ENCODE results near the gene FBXO42.
"Not testable (repeated sequence)": the region's sequence is repeated elsewhere in the genome, so short reads cannot be mapped to it uniquely, and the experiment has no call there.

FBXO42 gene

GRCh38 chr1:16372535-16373285 lies 20.4 kb upstream of the FBXO42 start:
- no peak for DNase-seq (ENCODE audit: low read depth in 2 of 2)

DNA sequence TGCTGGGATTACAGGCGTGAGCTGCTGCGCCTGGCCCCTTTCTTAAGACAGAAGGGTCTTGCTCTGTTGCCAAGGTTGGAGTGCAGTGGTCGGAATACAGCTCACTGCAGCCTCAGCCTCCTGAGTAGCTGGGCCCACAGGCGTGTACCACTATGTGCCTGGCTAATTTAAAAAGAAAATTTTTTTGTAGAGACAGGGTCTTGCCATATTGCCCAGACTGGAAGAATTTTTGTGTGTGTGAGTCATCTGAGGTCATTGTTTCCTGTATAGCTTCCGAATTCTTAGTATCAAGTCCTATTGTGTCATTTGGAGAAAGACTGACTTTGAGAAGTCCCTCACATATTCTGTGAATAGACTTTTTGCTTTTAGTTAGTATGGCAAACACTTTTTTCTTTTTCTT lies 19.4 kb upstream of the FBXO42 start:
- no peak for DNase-seq (ENCODE audit: low read depth in 2 of 2)

- no peak for DNase-seq (ENCODE audit: low read depth in 2 of 2)
Observed at GRCh38 chr1:16369821-16370220, 17.5 kb upstream of the FBXO42 start.

DNA sequence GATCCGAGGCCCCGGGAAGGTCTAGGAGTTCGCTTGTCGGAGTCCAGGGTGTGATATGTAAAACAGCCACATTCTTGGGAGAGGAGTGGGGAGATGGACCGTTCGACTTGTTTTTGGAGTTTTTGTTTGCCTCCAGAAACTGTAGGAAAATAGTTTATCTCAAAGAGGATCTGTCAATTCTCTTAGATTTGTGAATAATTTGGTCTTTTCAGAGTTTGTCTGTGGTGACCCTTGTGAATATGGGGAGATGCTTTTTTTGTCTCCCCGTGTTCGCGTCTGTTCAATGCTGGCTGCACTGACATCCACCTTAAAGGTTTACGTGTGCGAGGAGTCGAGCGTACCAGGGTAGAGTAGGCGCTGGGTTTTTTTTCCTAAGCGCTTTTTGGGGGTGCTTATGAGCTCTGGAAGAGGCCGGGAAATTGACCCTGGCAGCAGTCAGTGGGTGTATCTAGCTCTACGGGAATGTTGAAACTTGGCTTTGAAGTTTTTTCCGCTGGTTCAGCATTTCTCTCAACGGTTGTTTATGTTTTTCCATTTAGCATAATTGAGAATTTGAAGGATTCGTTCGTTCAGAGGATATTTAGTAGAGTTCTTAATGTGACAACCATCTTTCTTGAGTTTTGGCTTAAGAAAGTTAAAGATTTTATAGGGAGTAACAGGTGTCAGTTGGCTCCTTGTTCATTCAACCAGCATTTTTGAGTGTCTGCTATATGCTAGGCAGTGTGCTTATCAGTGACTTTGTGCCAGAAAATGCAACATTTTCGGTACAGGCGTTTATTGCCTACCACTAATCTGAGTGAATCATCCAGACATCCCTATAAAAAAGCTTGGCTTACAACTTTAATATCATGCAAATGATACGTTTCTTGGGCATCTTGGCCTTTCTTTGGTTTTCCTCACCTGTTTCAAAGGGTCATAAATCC lies 15.9 kb upstream of the FBXO42 start:
- DNase-seq (ENCODE audit: low read depth in 2 of 2), result no peak

GRCh38 chr1:16367258-16367967 lies 15.1 kb upstream of the FBXO42 start:
- peak in 1 of 2 experiments; percentile 57 for DNase-seq (ENCODE audit: low read depth in 2 of 2)

GRCh38 chr1:16366722-16367257 lies 14.5 kb upstream of the FBXO42 start, which contains the start of gene SZRD1:
Gene SZRD1, plus strand, starts transcription at chr1:16367242. Its CDS starts 16 bp downstream, at chr1:16367258.
- peak; percentile 99 for DNase-seq (ENCODE audit: low read depth in 2 of 2)

DNA sequence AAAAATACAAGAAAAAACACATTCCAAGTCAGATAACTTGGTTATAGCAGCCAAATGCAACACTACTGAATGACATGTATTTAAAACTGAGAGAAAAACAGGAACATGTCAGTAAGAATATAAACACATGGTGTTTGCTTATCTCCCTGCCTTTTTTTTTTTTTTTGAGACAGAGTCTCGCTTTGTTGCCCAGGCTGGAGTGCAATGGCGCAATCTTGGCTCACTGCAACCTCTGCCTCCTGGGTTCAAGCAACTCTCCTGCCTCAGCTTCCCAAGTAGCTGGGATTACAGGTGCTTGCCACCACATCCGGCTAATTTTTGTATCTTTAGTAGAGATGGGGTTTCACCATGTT lies 12.8 kb upstream of the FBXO42 start:
- not testable (repeated sequence) for DNase-seq (ENCODE audit: low read depth in 2 of 2)

GRCh38 chr1:16356867-16357266 lies 4.6 kb upstream of the FBXO42 start:
- DNase-seq (ENCODE audit: low read depth in 2 of 2), result no peak

GRCh38 chr1:16354619-16355018 lies 2.3 kb upstream of the FBXO42 start:
- DNase-seq (ENCODE audit: low read depth in 2 of 2), result no peak

DNA sequence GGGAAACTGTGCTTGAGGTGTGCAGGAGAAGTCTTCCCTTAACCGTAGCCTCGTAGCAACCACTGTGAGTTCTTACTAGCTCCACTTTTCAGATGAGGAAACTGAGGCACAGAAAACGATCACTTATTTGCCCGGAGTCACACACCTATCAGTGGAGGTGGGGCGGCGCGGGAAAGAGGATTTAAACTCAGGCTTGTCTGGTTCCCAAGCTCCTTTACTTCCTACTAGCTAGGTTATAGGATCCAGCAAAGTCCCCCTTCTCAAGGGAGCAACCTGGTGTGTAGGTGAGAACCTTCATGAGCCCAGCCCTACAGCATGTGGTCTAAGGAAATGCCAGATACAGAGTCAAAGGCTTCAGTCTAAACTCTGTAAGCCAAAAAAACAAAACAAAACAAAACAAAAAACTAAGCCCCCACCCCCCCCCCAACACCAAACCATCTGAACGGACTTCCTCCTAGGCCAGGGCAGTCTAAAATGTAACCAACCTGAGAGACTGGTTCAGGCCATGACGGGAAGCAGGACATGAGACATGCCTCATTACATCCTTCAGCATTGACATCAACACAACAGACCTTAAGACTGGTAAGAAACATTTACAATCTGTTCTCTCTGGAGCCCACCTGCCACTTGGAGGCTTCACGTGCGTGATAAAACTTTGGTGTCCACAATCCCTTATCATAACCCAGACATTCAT lies 709 bp upstream of the FBXO42 start:
- DNase-seq (ENCODE audit: low read depth in 2 of 2), result no peak

GRCh38 chr1:16351456-16351993 lies 755 bp downstream of the FBXO42 start:
- no peak for DNase-seq (ENCODE audit: low read depth in 2 of 2)

- DNase-seq (ENCODE audit: low read depth in 2 of 2), result no peak
Observed at GRCh38 chr1:16349847-16350406, 2.4 kb downstream of the FBXO42 start.

GRCh38 chr1:16348414-16349182 lies 3.7 kb downstream of the FBXO42 start:
- DNase-seq (ENCODE audit: low read depth in 2 of 2), result no peak

- not testable (repeated sequence) for DNase-seq (ENCODE audit: low read depth in 2 of 2)
Observed at GRCh38 chr1:16343276-16343675, 9.0 kb downstream of the FBXO42 start.

DNA sequence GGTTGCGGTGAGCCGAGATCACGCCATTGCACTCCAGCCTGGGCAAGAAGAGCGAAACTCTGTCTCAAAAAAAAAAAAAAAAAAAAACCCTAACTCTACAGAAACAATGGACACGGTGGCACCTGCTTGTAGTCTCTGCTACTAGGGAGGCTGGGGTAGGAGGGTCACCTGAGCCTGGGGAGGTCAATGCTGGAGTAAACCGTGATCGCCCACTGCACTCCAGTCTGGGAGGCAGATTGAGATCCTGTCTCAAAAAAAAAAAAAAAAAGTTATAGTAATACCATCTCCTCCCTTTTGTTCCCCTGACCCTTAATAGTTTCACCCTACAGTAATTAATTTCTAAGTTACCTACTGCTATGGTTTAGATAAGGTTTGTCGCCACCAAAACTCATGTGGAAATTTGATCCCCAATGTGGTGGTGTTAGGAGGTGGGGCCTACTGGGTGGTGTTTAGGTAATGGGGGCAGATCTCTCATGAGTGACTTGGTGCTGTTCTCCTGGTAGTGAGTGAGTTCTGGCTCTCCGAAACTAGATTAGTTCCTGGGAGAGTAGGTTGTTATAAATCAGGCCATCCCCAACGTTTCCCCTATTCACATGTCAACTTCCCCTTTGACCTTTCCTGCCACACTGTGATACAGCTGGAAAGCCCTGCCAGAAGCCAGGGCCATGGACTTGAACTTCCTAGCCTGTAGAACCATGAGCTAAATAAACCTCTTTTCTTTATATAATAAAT lies 9.8 kb downstream of the FBXO42 start:
- no peak for DNase-seq (ENCODE audit: low read depth in 2 of 2)

DNA sequence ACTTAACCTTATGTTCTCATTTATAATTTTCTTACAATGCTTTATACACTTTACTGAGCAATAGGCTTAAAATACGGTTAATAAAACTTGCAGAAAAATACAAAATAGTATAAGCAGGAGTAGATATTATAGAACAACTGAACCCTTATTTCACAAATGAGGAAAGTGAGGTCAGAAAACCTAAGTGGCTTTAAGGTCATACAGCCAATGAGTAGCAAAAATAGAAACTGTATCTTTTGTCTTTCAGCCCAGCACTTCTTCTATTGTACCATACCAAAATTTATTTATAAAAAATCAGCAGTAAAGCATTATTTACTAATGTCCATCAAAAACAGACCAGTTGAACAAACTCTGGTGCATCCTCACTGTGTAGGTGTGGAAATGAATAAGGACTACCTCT lies 11.6 kb downstream of the FBXO42 start:
- DNase-seq (ENCODE audit: low read depth in 2 of 2), result no peak

DNA sequence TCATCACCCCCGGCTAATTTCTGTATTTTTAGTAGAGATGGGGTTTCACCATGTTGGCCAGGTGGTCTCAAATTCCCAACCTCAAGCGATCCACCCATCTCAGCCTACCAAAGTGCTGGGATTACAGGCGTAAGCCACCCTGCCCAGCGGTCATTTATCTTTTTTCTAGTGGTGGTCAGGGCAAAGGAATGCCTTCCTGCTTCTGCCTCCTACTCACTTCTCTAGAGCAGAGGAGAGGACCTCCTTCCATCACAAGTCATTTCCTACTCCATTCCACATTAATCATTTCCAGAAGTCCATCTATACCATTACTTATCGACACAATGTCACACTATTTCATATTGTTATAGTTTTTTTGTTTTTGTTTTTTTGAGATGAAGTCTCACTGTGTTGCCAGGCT lies 13.3 kb downstream of the FBXO42 start:
- no peak for DNase-seq (ENCODE audit: low read depth in 2 of 2)

DNA sequence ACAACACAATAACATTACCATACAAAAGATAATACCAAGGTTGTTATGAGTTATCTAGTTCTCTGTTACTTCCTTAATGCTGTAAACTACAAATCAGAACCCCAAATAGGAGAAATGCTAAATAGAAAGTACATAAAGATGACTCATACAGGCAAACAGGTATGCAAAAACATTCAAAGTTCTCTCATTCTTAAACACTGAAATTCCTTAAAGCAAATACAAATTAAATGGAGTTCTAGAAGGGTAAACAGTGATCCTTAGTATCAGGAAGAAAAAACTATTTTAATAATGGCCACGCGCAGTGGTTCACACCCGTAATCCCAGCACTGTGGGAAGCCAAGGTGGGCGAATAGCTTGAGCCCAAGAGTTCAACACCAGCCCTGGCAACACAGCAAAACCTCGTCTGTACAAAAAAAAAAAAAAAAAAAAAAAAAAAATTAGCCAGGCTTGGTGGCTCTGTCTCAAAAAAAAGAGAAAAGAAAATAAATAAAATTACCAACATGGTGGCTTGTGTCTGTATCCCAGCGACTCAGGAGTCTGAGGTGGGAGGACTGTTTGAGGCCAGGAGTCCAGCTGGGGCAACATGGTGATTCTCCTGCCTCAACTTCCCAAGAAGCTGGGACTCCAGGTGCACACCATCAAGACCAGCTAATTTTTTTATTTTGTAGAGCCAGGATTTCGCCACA lies 17.5 kb downstream of the FBXO42 start:
- DNase-seq (ENCODE audit: low read depth in 2 of 2), result no peak

Data from fibroblast of skin of left biceps (primary cell).